UCSD-AML1 (cell line): ENCODE measurements around the gene TSHZ3.

Source experiments
- DNase-seq: peaks from one replicate; lab custom pipeline; 2025; ENCODE audit not compliant: unreplicated experiment; lab: John Stamatoyannopoulos, UW

TSHZ3 gene

DNA sequence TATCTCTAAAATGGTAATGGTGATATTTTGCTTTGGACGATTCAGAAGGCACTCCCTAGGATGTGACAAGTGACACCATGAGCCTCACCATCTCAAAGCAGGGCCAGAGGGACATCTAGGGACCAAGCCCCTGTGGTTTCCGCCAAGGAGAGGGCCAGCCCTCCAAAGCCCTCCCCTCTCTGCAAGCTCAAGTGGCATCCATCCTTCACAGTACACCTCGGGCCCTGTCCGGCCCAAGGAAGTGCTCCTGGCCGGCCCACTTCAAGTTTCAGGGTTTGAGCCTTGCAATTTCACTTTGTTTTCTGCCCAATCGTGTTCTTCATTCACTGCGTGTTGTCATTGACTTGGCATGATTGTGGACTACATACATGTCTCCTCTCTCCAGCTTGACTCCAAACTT lies 82.5 kb downstream of the TSHZ3 start:
- no peak for DNase-seq

DNA sequence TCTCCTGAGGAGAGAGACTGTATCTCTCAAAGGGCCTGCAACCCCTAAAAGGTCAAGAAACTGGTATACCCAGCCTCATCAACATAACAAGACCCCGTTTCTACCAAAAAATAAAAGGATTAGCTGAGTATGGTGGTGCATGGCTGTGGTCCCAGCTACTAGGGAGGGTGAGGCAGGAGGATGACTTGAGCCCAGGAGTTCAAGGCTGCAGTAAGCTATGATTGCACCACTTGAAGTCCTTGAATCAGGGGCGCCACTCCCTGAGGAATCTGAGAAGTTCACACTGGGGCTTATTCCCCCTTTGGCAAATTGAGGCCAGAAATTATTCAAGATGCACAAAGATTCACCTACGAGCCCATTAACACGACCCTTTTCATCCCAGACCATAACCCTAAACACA lies 83.0 kb downstream of the TSHZ3 start:
- no peak for DNase-seq

GRCh38 chr19:31264041-31264778 lies 85.0 kb downstream of the TSHZ3 start:
- DNase-seq = no peak

DNA sequence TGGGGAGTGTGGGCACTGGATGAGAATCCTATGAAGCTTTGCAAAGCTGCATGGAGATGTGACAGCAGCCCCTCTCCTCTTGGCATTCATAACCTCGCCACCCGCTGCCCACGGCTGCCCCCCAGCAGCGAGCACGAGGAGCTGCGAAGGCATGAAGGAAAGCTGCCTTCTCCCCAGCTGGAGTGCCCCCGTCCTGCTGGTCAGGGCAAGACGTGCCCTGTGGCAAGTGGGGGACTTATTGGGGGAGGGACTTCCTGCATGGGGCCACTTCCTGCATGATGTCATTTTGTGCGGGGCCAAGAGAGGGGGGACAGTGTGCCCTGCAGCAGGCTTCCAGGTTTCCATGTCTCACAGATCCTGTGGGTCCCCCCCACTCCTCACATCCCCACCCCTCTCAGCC lies 85.9 kb downstream of the TSHZ3 start:
- DNase-seq = no peak

- DNase-seq = no peak
Observed at GRCh38 chr19:31262725-31263191, 86.5 kb downstream of the TSHZ3 start.

- no peak for DNase-seq
Observed at GRCh38 chr19:31261603-31262212, 87.5 kb downstream of the TSHZ3 start.

DNA sequence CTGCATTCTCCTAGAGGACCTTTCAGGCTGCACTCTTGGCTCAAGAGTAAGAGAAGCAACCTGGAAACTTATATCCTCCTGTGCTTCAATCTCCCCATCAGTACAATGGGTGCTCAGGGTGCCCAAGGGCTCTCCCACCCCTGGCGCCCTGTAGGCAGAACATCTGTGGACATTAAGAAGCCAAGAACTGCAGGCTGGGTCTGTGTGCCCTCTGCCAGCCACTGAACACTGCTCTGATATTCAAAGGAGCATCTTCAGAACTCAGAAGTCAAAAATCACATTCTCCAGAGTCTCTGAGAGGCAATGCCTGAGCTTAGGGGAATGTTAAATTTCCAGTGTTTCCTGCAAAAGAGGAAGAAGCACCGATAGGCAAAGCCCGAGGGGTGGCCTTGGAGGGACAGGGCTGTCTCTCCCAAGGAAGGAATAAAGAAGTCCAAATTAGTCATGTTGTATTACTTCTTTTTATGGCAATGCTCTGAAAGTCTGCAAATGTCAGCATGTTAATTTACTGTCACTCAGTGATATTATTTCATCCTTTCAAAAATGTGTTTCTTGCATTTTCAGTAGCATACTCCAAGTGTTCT lies 88.1 kb downstream of the TSHZ3 start:
- no peak for DNase-seq

DNA sequence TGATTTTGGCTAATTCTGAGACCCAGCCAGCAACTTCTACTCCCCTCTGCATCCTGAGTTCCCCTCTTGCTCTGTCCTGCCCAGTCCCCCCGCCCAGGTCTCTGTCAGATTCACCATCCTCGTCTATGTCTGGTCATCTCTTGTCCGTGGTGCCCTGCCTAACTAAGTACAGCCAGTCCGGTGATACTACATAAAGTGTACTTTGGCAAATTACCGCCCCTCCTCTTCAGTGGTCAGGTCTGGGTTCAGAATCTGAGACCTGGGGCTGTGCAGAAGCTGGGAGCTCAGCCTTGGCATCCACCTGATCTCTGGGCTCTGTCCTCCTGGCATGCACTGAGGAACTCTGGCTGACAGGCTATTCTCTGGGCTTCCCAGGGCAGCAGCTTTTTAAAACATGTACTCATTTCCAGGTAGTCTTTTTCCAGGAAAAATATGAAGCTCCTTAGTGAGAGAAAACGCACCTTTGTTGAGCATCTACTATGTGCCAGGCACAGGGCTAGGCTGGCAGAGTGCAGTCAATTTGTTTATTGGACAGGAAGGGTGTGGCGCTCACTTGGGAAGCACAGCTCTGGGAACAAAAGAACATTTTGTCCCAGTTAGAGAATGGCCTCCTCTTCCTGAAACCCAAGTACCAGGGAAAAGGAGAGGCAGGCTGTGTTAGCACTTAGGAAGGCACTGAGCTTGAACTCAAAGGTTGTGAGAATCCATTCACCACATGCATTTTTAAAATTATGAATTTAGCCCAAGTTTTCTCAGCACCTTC lies 88.9 kb downstream of the TSHZ3 start:
- DNase-seq = no peak

GRCh38 chr19:31258211-31259052 lies 90.8 kb downstream of the TSHZ3 start:
- no peak for DNase-seq

- no peak for DNase-seq
Observed at GRCh38 chr19:31257426-31258130, 91.7 kb downstream of the TSHZ3 start.

DNA sequence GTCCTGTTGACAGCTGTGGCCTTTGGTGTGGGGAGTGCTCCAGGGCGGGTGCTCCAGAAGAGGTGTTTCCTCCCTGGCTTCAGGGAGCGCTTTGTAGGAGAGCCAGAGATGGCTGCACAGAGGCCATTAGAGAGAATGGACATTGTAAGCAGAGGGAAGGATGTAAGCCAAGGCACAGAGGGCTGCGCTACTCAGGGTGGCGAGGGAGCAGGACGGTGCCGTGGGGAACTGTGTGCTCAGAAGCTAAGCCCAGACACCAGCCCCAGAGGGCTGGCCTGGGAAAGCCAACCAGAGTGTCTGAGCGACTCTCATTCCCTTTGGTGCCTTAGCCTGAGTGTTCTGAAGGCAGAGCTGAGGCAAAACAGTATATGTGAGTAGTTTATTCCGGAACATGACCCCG lies 92.2 kb downstream of the TSHZ3 start:
- no peak for DNase-seq

DNA sequence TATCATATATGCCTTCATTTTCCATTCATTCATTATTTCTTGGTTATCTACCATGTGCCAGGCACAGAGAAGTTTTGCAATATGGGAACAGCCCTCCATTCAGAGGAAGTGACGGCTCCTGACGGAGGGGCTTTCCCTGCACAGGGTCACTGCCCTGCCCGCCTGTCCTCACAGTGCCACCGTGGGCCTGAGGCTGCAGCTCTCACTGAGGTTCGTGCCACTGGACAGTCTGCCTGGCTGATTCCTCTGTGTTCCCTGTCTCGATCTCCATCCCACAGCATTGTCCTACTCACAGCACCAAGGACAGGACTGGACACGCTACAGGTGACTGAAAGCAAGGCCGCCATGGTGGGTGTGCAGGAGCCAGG lies 92.7 kb downstream of the TSHZ3 start:
- no peak for DNase-seq

GRCh38 chr19:31255831-31256592 lies 93.2 kb downstream of the TSHZ3 start:
- no peak for DNase-seq

DNA sequence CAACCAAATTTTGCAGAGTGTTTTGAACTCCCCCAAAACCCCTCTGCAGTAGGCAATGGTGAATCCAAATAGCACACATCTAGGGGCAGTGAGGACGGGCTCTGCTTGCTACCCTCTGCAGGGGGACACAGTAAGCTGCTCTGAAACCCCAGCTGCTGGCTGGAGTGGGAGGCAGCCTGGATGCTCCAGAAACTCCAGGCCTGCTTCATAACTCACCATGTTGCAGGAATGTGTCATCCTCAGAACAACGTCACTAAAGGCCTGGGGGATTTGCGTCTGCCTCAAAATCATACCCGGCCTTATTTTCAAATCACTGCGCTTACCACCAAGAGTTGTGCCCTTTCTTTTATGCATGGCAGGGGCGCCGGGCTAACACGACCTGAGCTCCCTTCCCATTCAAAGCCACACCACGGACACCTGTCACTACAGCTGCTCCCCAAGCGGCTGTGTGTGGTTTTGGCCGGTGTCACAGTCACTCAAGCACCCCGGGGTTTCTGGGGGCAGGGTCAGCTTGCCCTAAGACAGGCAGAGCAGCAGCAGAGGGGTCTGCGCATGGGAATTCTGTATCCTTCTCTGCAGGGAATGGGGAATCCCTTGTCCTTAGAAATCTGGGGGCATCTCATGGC lies 93.9 kb downstream of the TSHZ3 start:
- no peak for DNase-seq

DNA sequence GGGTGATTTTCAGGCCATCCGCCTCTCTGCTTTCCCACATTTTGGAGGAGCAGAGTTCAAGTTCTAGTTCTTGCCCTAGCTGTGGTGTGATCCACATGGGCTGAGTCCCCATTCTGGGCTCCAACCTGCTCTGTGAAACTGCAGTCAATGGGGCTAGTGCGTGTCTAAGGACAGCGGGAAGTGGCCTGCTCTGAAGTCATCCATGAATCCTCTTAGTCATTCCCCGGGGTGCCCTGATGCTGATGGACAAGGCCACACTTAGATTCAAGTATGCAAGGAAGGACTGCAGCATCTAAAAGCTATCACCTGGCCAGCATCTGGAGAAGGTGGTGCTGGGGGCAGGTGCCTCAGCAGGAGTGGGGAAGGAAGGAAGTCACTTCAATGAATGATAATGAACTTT lies 94.6 kb downstream of the TSHZ3 start:
- DNase-seq = no peak

- no peak for DNase-seq
Observed at GRCh38 chr19:31254180-31254551, 95.1 kb downstream of the TSHZ3 start.

- no peak for DNase-seq
Observed at GRCh38 chr19:31253526-31254179, 95.6 kb downstream of the TSHZ3 start.

DNA sequence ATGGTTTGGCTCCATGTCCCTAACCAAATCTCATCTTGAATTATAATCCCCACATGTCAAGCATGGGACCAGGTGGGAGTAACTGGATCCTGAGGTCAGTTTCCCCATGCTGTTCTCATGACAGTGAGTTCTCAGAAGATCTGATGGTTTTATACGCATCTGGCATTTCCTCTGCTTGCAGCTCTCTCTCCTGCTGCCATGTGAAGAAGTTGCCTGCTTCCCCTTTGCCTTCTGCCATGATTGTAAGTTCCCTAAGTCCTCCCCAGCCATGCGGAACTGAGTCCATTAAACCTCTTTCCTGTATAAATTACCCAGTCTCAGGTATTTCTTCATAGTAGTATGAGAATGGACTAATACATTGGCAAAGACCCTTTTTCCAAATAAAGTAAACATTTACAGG lies 96.8 kb downstream of the TSHZ3 start:
- DNase-seq = no peak

- DNase-seq = no peak
Observed at GRCh38 chr19:31249217-31249616, 100.0 kb downstream of the TSHZ3 start.
